OCI-LY1 (cell line): ENCODE measurements around the gene PPP1R12B.
"Not testable (repeated sequence)": the region's sequence is repeated elsewhere in the genome, so short reads cannot be mapped to it uniquely, and the experiment has no call there.

Experiments
- H2AFZ ChIP-seq: fragments of 200-600 bp; sonication (generic), shearing (Covaris generic); 2 replicates; pipeline ENCODE4 v1.6.0; 2014; ENCODE audit warnings: antibody characterized with exemption, mild to moderate bottlenecking, low read length
- H3F3A ChIP-seq: fragments of 200-600 bp; sonication (generic), shearing (Covaris generic); 2 replicates; pipeline ENCODE4 v1.6.0; 2014; ENCODE audit warnings: mild to moderate bottlenecking, antibody characterized with exemption, low read length, moderate library complexity; ENCODE audit not compliant: insufficient read depth
- H3K27ac ChIP-seq: fragments of 200-600 bp; sonication (generic); 2 replicates; pipeline ENCODE4 v1.5.1; 2014; ENCODE audit warnings: low read length, mixed run types, mild to moderate bottlenecking, low read depth; ENCODE audit not compliant: poor library complexity, severe bottlenecking
- H3K27me3 ChIP-seq: fragments of 200-600 bp; sonication (generic); 2 replicates; pipeline ENCODE4 v1.6.0; 2014; ENCODE audit warnings: antibody characterized with exemption, mild to moderate bottlenecking, low read length, moderate library complexity; ENCODE audit not compliant: insufficient read depth
- H3K36me3 ChIP-seq: fragments of 200-600 bp; sonication (generic); 2 replicates; pipeline ENCODE4 v1.6.1; 2014; ENCODE audit warnings: mild to moderate bottlenecking, antibody characterized with exemption, low read length, moderate library complexity, mixed read lengths; ENCODE audit not compliant: insufficient read depth
- H3K4me1 ChIP-seq: fragments of 200-600 bp; sonication (generic); 2 replicates; pipeline ENCODE4 v1.5.1; 2014; ENCODE audit warnings: mild to moderate bottlenecking, low read length, moderate library complexity; ENCODE audit not compliant: insufficient read depth, severe bottlenecking
- H3K4me2 ChIP-seq: fragments of 200-600 bp; sonication (generic), shearing (Covaris generic); 2 replicates; pipeline ENCODE4 v1.6.1; 2014; ENCODE audit warnings: low read length
- H3K4me3 ChIP-seq: fragments of 200-600 bp; sonication (generic); 2 replicates; pipeline ENCODE4 v1.5.1; 2014; ENCODE audit warnings: low read length, low read depth, mild to moderate bottlenecking, mixed read lengths; ENCODE audit not compliant: poor library complexity, severe bottlenecking
- H3K79me2 ChIP-seq: fragments of 200-600 bp; shearing (Covaris generic); 2 replicates; pipeline ENCODE4 v1.6.1; 2016; ENCODE audit warnings: mixed run types, low read length, mixed read lengths; ENCODE audit not compliant: insufficient read depth
- H3K9ac ChIP-seq: fragments of 200-600 bp; sonication (generic), shearing (Covaris generic); 2 replicates; pipeline ENCODE4 v1.6.1; 2014; ENCODE audit warnings: mild to moderate bottlenecking, low read length, mixed read lengths
- H3K9me2 ChIP-seq: fragments of 200-600 bp; sonication (generic), shearing (Covaris generic); 2 replicates; pipeline ENCODE4 v1.6.1; 2014; ENCODE audit warnings: low read depth, mild to moderate bottlenecking, low read length, mixed read lengths
- H3K9me3 ChIP-seq: fragments of 200-600 bp; shearing (Covaris generic); 2 replicates; pipeline ENCODE4 v1.6.1; 2014; ENCODE audit warnings: low read length, mixed read lengths
- H4K20me1 ChIP-seq: fragments of 200-600 bp; sonication (generic), shearing (Covaris generic); 2 replicates; pipeline ENCODE4 v1.6.0; 2016; ENCODE audit warnings: mild to moderate bottlenecking, low read length; ENCODE audit not compliant: insufficient read depth
- EZH2 ChIP-seq: fragments of 200-600 bp; sonication (generic), shearing (Covaris generic); IDR thresholded peaks from 2 replicates; pipeline ENCODE4 v1.8.0; 2017; ENCODE audit warnings: borderline replicate concordance, mixed run types, mild to moderate bottlenecking, antibody characterized with exemption, low read length, moderate library complexity, mixed read lengths
- TF ChIP-seq, protein P1 (sequence below): fragments of 200-600 bp; sonication (generic), shearing (Covaris generic); IDR thresholded peaks from 2 replicates; pipeline ENCODE4 v1.5.1; 2017; ENCODE audit warnings: mild to moderate bottlenecking, antibody characterized with exemption, low read length, moderate library complexity, mixed read lengths

PPP1R12B gene

DNA sequence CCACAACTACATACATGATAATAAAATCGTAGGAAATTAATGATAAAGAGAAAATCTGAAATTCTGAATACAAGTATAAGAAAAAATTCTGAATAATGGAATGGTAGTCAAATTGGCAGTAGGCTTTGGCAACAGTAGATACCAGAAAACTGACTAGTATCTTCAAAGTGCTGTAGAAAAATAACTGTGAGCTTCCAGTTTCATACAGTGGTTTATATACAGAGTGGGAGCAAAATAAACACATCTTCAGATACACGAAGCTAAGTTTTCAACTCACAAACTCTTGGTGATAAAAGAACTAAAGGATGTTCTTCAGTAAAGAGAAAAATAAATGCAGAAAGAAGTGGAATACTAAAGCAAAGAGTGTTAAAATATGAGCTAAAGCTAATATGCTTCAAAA, 173.4 kb downstream of the PPP1R12B start:
- Histone ChIP-seq H4K20me1 (no peaks in the 10 kb centered on the region), H3F3A (no peaks in the 10 kb centered on the region), H3K36me3 (no peaks in the 10 kb centered on the region), H3K4me1 (no peaks in the 10 kb centered on the region), H3K27me3 (no peaks in the 10 kb centered on the region), H3K27ac (no peak overlapping the region), H3K9ac (no peak overlapping the region), H2AFZ (no peak overlapping the region), H3K4me3 (no peak overlapping the region), H3K9me2 (no peaks in the 10 kb centered on the region), H3K79me2 (no peaks in the 10 kb centered on the region), H3K4me2 (no peak overlapping the region), H3K9me3 (no peaks in the 10 kb centered on the region)
- TF ChIP-seq, protein P1, sequence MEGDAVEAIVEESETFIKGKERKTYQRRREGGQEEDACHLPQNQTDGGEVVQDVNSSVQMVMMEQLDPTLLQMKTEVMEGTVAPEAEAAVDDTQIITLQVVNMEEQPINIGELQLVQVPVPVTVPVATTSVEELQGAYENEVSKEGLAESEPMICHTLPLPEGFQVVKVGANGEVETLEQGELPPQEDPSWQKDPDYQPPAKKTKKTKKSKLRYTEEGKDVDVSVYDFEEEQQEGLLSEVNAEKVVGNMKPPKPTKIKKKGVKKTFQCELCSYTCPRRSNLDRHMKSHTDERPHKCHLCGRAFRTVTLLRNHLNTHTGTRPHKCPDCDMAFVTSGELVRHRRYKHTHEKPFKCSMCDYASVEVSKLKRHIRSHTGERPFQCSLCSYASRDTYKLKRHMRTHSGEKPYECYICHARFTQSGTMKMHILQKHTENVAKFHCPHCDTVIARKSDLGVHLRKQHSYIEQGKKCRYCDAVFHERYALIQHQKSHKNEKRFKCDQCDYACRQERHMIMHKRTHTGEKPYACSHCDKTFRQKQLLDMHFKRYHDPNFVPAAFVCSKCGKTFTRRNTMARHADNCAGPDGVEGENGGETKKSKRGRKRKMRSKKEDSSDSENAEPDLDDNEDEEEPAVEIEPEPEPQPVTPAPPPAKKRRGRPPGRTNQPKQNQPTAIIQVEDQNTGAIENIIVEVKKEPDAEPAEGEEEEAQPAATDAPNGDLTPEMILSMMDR, result no peak
- TF ChIP-seq EZH2, result no peak

- H3F3A ChIP-seq, H3K9me2 ChIP-seq, H4K20me1 ChIP-seq, H3K4me2 ChIP-seq, H2AFZ ChIP-seq, H3K9ac ChIP-seq, H3K4me3 ChIP-seq, H3K79me2 ChIP-seq, H3K27me3 ChIP-seq, H3K36me3 ChIP-seq, H3K9me3 ChIP-seq, H3K4me1 ChIP-seq, H3K27ac ChIP-seq: not testable (repeated sequence)
Measured at GRCh38 chr1:202526056-202526455, 177.6 kb downstream of the PPP1R12B start.

- H3K9me3 ChIP-seq, H3F3A ChIP-seq, H2AFZ ChIP-seq: not testable (repeated sequence)
Measured at GRCh38 chr1:202528096-202528722, 179.7 kb downstream of the PPP1R12B start.

GRCh38 chr1:202530686-202531085, 182.2 kb downstream of the PPP1R12B start:
- not testable (repeated sequence) for H3K79me2 ChIP-seq, H3K9me3 ChIP-seq, H4K20me1 ChIP-seq, H2AFZ ChIP-seq, H3K4me2 ChIP-seq, H3K4me1 ChIP-seq, H3K4me3 ChIP-seq, H3K27ac ChIP-seq, H3F3A ChIP-seq, H3K9me2 ChIP-seq, H3K27me3 ChIP-seq, H3K9ac ChIP-seq, H3K36me3 ChIP-seq

More at GRCh38 chr1:202528096-202528722, 179.7 kb downstream of the PPP1R12B start:
- not testable (repeated sequence) for H3K27me3 ChIP-seq, H3K4me3 ChIP-seq, H4K20me1 ChIP-seq, H3K4me2 ChIP-seq, H3K4me1 ChIP-seq, H3K36me3 ChIP-seq, H3K9me2 ChIP-seq, H3K79me2 ChIP-seq, H3K27ac ChIP-seq, H3K9ac ChIP-seq

DNA sequence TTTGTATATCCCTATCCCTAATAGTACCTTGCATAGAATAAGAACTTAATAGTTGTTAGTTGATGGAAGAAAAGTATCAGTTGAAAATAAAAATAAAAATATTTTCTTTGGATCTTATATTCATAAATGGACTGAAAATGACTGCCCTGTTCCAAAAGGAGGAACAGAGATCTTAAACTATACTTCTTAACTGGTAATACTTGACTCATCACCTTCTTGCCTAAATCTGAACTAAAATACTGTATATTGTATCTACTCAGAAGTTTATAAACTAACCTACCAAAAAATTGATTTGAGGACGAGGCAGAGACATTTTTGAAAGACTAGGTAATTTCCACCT, 182.9 kb downstream of the PPP1R12B start:
- Histone ChIP-seq H3K36me3 (no peaks in the 10 kb centered on the region), H3K4me3 (no peak overlapping the region), H3K9ac (no peak overlapping the region), H2AFZ (no peak overlapping the region), H3K9me2 (no peaks in the 10 kb centered on the region), H3K27me3 (no peaks in the 10 kb centered on the region), H3F3A (no peaks in the 10 kb centered on the region), H3K9me3 (no peaks in the 10 kb centered on the region), H3K79me2 (no peaks in the 10 kb centered on the region), H4K20me1 (no peaks in the 10 kb centered on the region), H3K27ac (no peak overlapping the region), H3K4me2 (no peak overlapping the region), H3K4me1 (no peaks in the 10 kb centered on the region)
- no peak for TF ChIP-seq EZH2
- TF ChIP-seq, protein P1, result no peak

GRCh38 chr1:202531812-202532616, 183.5 kb downstream of the PPP1R12B start:
- H3K4me2 ChIP-seq, H3K36me3 ChIP-seq, H3K27ac ChIP-seq, H3K9me2 ChIP-seq, H3K4me3 ChIP-seq, H3F3A ChIP-seq, H2AFZ ChIP-seq, H3K9ac ChIP-seq, H3K27me3 ChIP-seq, H3K9me3 ChIP-seq, H3K4me1 ChIP-seq, H3K79me2 ChIP-seq, H4K20me1 ChIP-seq: not testable (repeated sequence)
